CD4-positive, alpha-beta T cell treated with Interferon gamma for 1 hour (primary cell): ENCODE data around the gene TSEN54.
A peak's percentile ranks its signal among the peaks of the same experiment; 100 is the strongest.

ENCODE experiments used
- DNase-seq: peaks from one replicate; pipeline ENCODE4 v3.0.0-alpha.2; 2020

The TSEN54 gene

GRCh38 chr17:75504347-75505151 is 11.8 kb upstream of the TSEN54 start:
- peak; percentile 53 for DNase-seq

GRCh38 chr17:75505152-75505409 is 11.2 kb upstream of the TSEN54 start:
- DNase-seq, result no peak

GRCh38 chr17:75505640-75506039 is 10.7 kb upstream of the TSEN54 start:
- DNase-seq, result no peak

GRCh38 chr17:75506134-75506533 is 10.2 kb upstream of the TSEN54 start:
- DNase-seq, result no peak

GRCh38 chr17:75506888-75507287 is 9.4 kb upstream of the TSEN54 start:
- no peak for DNase-seq

GRCh38 chr17:75507733-75508719 is 8.3 kb upstream of the TSEN54 start:
- no peak for DNase-seq

- DNase-seq, result no peak
Measured at GRCh38 chr17:75508931-75509361, 7.4 kb upstream of the TSEN54 start.

- no peak for DNase-seq
Measured at GRCh38 chr17:75509528-75510258, 6.6 kb upstream of the TSEN54 start.

- no peak for DNase-seq
Measured at GRCh38 chr17:75511270-75511609, 5.1 kb upstream of the TSEN54 start.

GRCh38 chr17:75511610-75512575 is 4.4 kb upstream of the TSEN54 start:
- DNase-seq, result no peak

GRCh38 chr17:75512926-75513640 is 3.2 kb upstream of the TSEN54 start:
- no peak for DNase-seq

- DNase-seq, result no peak
Measured at GRCh38 chr17:75513641-75514000, 2.7 kb upstream of the TSEN54 start.

- no peak for DNase-seq
Measured at GRCh38 chr17:75514299-75514918, 1.9 kb upstream of the TSEN54 start.

- no peak for DNase-seq
Measured at GRCh38 chr17:75514919-75515495, 1.3 kb upstream of the TSEN54 start.

- DNase-seq, result peak; percentile 75
Measured at GRCh38 chr17:75515496-75516254, 653 bp upstream of the TSEN54 start, which contains the start of gene CASKIN2. TSS of gene CASKIN2 (minus strand) at chr17:75515537. CDS start at chr17:75513804, 1,733 bp downstream.

GRCh38 chr17:75516619-75517296 is 430 bp downstream of the TSEN54 start:
- peak; percentile 4 for DNase-seq

- no peak for DNase-seq
Measured at GRCh38 chr17:75517297-75517865, 1.1 kb downstream of the TSEN54 start.

- peak; percentile 59 for DNase-seq
Measured at GRCh38 chr17:75518201-75518600, 1.9 kb downstream of the TSEN54 start.
